Measurements from ENCODE around the gene MARK2. TPM values are rescaled to one million over a fixed set of nuclear protein-coding genes. Genes with fewer than 3 reads are reported as not detected.

The MARK2 gene
- 14.5 and 16.4 TPM in 2 replicates for total RNA-seq

DNA sequence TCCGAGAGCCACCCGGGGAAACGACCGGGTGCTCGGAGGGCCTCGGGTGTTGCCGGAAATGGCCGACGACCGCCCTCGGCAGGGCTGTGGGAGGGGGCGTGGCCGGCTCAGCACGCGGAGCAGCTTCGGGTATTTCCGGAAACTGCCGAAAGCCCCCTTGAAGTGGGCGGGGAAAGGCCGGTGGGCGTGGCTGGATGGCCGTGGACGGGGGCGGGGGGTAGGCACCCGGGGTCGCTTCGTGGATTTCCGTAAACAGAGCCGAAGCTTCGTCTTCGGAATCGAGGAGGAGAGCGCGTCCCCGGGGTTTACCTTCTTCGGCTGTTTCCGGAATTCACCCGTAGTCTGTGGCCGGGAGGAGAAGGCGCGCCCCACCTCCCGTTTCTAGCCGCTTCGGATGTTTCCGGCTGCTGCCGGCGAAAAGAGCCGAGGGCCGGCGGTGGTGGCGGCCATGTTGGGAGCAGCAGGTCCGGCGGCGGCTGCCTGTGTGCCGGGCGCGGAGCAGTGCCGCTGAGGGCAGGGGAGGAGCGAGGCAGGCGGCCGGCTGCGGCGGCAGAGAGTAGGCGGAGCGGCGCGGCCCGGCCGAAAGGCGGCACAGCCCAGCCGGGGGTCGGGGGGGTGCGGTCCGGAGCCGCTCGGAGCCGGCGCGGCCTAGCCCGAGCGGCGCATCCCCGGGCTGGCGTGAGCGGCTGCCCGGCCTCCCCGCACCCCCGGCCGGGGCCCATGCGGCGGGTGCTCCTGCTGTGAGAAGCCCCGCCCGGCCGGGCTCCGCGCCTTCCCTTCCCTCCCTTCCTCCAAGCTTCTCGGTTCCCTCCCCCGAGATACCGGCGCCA, at the start of gene MARK2:
Gene MARK2, plus strand, starts transcription at position 433 of the 830 bp plus-strand sequence. Its CDS starts 397 bp downstream, at position 830.
- TF ChIP-seq, protein P1, sequence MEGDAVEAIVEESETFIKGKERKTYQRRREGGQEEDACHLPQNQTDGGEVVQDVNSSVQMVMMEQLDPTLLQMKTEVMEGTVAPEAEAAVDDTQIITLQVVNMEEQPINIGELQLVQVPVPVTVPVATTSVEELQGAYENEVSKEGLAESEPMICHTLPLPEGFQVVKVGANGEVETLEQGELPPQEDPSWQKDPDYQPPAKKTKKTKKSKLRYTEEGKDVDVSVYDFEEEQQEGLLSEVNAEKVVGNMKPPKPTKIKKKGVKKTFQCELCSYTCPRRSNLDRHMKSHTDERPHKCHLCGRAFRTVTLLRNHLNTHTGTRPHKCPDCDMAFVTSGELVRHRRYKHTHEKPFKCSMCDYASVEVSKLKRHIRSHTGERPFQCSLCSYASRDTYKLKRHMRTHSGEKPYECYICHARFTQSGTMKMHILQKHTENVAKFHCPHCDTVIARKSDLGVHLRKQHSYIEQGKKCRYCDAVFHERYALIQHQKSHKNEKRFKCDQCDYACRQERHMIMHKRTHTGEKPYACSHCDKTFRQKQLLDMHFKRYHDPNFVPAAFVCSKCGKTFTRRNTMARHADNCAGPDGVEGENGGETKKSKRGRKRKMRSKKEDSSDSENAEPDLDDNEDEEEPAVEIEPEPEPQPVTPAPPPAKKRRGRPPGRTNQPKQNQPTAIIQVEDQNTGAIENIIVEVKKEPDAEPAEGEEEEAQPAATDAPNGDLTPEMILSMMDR (IDR thresholded peaks at IDR 0.05; ENCODE audit: insufficient read depth, low read depth, low read length): no peak
- DNase-seq (ENCODE audit: low read depth): peak; percentile 99
- H3K4me3 ChIP-seq (ENCODE audit: low read depth, low read length): peak within 1 kb of the TSS; percentile 96

DNA sequence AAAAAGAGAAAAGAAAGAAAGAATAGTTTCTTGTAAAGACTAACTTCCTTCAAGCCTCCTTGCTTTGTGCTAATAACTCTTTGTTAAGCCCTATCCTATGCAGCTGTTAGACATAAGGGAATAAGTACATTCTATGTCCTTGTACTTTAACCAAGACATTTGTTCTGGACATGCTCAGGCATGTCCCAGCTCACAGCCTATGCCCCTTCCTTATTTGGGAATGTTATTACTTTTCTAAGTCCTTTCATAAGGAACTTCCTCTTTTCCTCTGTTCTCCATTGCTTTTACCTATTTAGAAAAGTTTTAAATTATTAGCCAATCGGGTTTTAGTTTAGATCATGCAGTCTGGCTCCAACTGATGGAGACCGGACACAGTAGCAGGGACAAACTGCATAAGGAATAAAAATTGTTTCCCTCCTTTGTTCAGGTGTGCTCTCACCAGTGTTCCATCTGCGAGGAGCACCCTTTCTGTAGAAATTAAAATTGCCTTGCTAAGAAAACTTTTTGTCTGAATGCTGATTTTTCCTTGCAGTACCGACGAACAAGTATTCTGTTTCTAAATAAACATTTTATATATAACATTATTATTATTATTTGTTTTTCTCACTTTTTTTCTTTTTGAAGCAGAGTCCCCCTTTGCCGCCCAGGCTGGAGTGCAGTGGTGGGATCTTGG, 47.3 kb upstream of the MARK2 start:
- DNase-seq (ENCODE audit: low read depth): peak; percentile 20
- no peak overlapping the region for H3K4me3 ChIP-seq (ENCODE audit: low read depth, low read length)
- TF ChIP-seq, protein P1 (IDR thresholded peaks at IDR 0.05; ENCODE audit: insufficient read depth, low read depth, low read length): no peak

- no peak overlapping the region for H3K4me3 ChIP-seq (ENCODE audit: low read depth, low read length)
- TF ChIP-seq, protein P1 (IDR thresholded peaks at IDR 0.05; ENCODE audit: insufficient read depth, low read depth, low read length): no peak
- DNase-seq (ENCODE audit: low read depth): no peak
These were observed 45.7 kb upstream of the MARK2 start for GRCh38 chr11:63793161-63793560.

DNA sequence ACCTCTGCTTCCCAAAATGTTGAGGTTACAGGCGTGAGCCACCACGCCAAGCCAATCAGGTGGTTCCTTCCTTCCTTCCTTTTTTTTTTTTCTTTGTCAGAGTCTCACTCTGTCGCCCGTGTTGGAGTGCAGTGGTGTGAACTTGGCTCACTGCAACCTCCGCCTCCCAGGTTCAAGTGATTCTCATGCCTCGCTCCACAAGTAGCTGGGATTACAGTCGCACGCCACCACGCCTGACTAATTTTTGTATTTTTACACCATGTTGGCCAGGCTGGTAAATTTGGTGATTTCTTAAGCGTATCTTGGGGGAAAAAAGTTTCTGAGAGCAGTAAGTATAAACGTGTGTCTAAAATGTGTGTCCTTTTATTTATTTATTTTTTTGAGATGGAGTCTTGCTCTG, 43.8 kb upstream of the MARK2 start:
- H3K4me3 ChIP-seq (ENCODE audit: low read depth, low read length): no peak overlapping the region
- DNase-seq (ENCODE audit: low read depth): no peak
- TF ChIP-seq, protein P1 (IDR thresholded peaks at IDR 0.05; ENCODE audit: insufficient read depth, low read depth, low read length): no peak

DNA sequence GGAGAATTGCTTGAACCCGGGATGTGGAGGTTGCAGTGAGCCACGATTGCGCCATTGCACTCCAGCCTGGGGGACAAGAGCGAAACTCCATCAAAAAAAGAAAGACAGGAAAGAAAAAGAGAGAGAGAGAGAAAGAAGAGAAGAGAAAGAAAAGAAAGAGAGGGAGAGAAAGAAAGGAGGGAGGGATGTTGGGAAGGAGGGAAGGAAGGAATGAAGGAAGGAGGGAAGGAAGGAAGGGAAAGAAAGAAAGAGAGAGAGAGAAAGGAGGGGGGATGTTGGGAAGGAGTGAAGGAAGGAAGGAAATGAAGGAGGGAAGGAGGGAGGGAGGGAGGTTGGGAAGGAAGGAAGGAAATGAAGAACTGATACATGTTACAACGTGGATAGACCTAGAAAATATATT, 38.0 kb upstream of the MARK2 start:
- DNase-seq (ENCODE audit: low read depth): no peak
- TF ChIP-seq, protein P1 (IDR thresholded peaks at IDR 0.05; ENCODE audit: insufficient read depth, low read depth, low read length): no peak
- H3K4me3 ChIP-seq (ENCODE audit: low read depth, low read length): no peak overlapping the region

- no peak overlapping the region for H3K4me3 ChIP-seq (ENCODE audit: low read depth, low read length)
- TF ChIP-seq, protein P1 (IDR thresholded peaks at IDR 0.05; ENCODE audit: insufficient read depth, low read depth, low read length): no peak
- peak; percentile 84 for DNase-seq (ENCODE audit: low read depth)
These were observed 36.1 kb upstream of the MARK2 start for GRCh38 chr11:63802637-63803414.

Data from fibroblast of villous mesenchyme (primary cell).